ENCODE results near the gene CCNL2. TPM values are rescaled to one million over a fixed set of nuclear protein-coding genes. Genes with fewer than 3 reads are reported as not detected.

Gene CCNL2
- total RNA-seq, 1 donor, result 130 TPM

DNA sequence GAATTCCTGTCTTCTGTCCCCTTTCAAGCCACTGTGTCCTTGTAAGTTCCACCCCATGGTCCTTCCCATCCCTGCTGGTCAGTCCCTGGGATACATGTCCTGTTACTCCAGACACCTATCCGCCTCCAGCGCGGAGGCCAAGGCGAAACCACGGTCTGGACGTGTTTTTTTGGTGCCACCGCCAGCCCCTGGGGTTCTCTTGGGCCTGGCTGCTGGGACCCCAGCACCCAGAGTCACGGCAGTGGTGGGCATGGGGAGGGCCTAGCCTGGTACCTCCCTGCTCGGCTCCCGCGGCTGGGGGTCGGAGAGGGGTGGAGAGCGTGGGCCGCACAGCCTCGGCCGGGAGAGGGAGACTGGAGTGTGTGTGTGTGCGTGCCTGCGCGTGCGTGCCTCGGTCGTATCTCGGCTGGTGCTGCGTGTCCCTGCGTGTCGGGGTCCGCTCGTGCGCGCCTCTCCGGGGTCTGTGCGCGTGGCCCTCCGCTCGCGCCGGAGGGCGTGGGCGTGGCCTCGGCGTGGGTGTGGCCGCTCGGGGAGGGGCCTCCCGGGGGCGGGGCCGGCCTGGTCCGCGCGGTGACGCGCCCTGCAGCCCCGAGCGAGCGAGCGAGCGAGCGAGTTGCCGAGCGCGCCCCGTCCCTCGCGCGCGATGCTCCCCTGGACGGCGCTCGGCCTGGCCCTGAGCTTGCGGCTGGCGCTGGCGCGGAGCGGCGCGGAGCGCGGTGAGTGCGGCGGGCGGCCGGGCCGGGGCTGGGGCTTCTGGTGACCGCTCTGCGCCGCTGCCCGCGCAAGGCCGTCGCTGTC is 36.2 kb upstream of the CCNL2 start, which contains the start of gene VWA1:
VWA1 (plus strand) TSS at position 585 of the 798 bp plus-strand sequence; CDS start at position 644, 59 bp downstream.
- TF ChIP-seq, protein P1, sequence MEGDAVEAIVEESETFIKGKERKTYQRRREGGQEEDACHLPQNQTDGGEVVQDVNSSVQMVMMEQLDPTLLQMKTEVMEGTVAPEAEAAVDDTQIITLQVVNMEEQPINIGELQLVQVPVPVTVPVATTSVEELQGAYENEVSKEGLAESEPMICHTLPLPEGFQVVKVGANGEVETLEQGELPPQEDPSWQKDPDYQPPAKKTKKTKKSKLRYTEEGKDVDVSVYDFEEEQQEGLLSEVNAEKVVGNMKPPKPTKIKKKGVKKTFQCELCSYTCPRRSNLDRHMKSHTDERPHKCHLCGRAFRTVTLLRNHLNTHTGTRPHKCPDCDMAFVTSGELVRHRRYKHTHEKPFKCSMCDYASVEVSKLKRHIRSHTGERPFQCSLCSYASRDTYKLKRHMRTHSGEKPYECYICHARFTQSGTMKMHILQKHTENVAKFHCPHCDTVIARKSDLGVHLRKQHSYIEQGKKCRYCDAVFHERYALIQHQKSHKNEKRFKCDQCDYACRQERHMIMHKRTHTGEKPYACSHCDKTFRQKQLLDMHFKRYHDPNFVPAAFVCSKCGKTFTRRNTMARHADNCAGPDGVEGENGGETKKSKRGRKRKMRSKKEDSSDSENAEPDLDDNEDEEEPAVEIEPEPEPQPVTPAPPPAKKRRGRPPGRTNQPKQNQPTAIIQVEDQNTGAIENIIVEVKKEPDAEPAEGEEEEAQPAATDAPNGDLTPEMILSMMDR (IDR thresholded peaks at IDR 0.05; ENCODE audit: insufficient read depth, low read depth, low read length), result no peak
- H3K4me3 ChIP-seq (ENCODE audit: low read depth, low read length), result peak within 1 kb of the TSS; percentile 57
- peak; percentile 70 for DNase-seq (ENCODE audit: low read depth)

- no peak overlapping the region for H3K4me3 ChIP-seq (ENCODE audit: low read depth, low read length)
- no peak for DNase-seq (ENCODE audit: low read depth)
- TF ChIP-seq, protein P1 (IDR thresholded peaks at IDR 0.05; ENCODE audit: insufficient read depth, low read depth, low read length), result no peak
These were observed 35.6 kb upstream of the CCNL2 start for GRCh38 chr1:1434824-1435105.

- TF ChIP-seq, protein P1 (IDR thresholded peaks at IDR 0.05; ENCODE audit: insufficient read depth, low read depth, low read length), result no peak
- no peak for DNase-seq (ENCODE audit: low read depth)
- H3K4me3 ChIP-seq (ENCODE audit: low read depth, low read length), result no peak overlapping the region
These were observed 35.1 kb upstream of the CCNL2 start for GRCh38 chr1:1434131-1434823.

DNA sequence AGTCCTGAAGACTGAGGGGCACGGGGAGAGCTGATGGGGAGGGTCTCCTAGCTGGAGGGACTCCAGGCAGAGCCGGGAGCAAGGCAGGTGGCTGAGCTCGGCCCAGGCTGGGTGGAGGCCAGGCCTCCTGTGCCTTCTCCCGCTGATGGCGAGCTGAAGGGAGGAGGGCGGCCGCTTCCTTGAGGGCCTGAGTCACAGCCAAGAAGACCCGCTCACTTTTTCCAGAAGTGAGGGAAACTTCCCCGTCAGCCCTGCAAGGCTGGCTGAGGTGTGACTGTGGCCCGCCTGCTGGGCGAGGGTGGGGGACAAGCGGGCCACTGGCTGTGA is 34.6 kb upstream of the CCNL2 start:
- no peak overlapping the region for H3K4me3 ChIP-seq (ENCODE audit: low read depth, low read length)
- TF ChIP-seq, protein P1 (IDR thresholded peaks at IDR 0.05; ENCODE audit: insufficient read depth, low read depth, low read length), result no peak
- no peak for DNase-seq (ENCODE audit: low read depth)

DNA sequence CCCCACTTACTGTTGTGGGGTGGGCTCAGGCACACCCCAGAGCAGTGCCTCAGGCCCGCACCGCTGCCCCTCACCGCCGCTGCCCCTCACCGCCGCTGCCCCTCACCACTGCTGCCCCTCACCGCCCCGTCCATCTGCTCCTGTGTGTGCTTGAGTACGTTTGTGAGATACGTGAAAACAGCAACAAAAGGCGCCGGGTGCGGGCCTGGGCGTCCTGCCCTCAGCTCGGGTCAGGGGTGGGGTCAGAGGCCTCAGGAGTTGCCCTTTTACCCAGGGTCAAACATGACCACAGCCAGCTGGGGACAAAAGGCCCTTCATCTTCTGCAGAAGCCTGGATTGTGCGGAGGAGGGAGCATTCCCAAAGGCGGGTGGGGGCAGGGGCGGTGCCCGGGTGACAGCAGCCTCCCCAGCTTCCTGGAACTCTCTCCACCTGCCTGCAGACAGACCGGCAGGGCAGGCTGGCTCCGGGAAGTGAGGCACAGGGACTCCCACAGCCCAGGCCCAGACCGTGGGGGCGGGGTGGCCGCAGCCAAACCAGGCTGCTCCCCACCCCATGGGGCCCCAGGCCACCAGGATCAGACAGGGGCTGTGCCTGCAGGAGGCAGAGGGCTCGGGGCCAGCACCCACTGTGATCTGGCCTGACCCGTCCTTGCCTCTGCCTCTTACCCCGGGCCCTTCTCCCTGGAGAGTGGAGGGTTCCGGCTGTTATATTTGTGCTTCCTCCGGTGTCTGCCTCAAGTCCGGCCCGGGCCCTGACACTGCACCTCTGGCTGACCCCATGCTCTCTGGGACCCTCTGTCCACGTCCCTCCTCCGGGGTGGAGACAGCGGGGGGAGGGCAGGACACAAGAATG is 34.0 kb upstream of the CCNL2 start:
- no peak for DNase-seq (ENCODE audit: low read depth)
- TF ChIP-seq, protein P1 (IDR thresholded peaks at IDR 0.05; ENCODE audit: insufficient read depth, low read depth, low read length), result no peak
- no peak overlapping the region for H3K4me3 ChIP-seq (ENCODE audit: low read depth, low read length)

DNA sequence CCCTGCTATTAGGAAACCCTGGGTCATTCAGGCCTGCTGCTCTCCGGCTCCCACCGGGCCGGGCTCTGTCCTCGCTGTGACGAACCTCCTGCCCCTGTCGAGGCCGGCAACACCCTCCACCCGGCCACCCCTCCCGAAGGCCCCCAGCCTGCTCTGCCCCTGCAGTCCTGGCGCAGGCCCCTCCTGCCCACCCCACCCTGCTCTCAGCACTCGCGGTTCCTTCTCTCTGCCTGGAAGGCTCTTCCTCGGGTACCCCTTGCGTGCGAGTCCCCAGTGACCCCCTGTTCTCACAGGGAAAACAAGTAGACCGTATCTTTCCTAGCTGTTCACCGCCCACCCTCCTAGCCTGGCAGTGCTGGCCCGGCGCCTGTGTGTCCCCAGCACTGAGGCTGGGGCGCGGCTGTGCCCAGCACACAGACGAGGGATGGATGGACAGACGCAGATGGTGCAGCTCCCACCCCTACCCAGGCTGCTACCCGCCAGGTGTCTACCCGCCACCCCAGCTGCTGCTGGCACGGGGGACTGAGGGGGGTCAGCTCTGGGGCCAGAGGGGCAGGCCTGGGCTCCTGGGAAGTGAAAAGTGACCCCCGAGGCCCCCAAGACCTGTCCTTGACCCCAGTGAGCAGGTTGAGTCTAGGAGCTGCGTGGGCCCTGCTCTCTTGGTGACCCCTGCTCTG is 33.3 kb upstream of the CCNL2 start:
- DNase-seq (ENCODE audit: low read depth), result no peak
- TF ChIP-seq, protein P1 (IDR thresholded peaks at IDR 0.05; ENCODE audit: insufficient read depth, low read depth, low read length), result no peak

More for the DNA sequence above, 33.3 kb upstream of the CCNL2 start:
- H3K4me3 ChIP-seq (ENCODE audit: low read depth, low read length), result no peak overlapping the region

All from fibroblast of villous mesenchyme (primary cell).